BE2C (cell line): ENCODE data around the gene SLC13A3.

Experiments used
- DNase-seq: peaks from one replicate; pipeline ENCODE4 v3.0.0-alpha.2; 2020
- H3K27me3 ChIP-seq: fragments of 250-450 bp; sonication (Bioruptor Pico); 2 replicates; pipeline ENCODE4 v1.5.1; 2020; ENCODE audit warnings: mild to moderate bottlenecking
- H3K36me3 ChIP-seq: fragments of 250-450 bp; sonication (Bioruptor Pico); 2 replicates; pipeline ENCODE4 v1.5.1; 2020; ENCODE audit warnings: mild to moderate bottlenecking
- H3K4me1 ChIP-seq: fragments of 250-450 bp; sonication (Bioruptor Pico); 2 replicates; pipeline ENCODE4 v1.5.1; 2020
- H3K4me3 ChIP-seq: 2 replicates; pipeline ENCODE4 v1.5.1; 2011; ENCODE audit warnings: low read depth, low read length
- H3K9me3 ChIP-seq: fragments of 250-450 bp; sonication (Bioruptor Pico); 2 replicates; pipeline ENCODE4 v1.5.1; 2020
- CTCF ChIP-seq: IDR thresholded peaks from 2 replicates; pipeline ENCODE4 v1.5.1; 2012; ENCODE audit warnings: mild to moderate bottlenecking, low read depth, low read length

SLC13A3 gene

GRCh38 chr20:46696791-46697279 is 45.6 kb upstream of the SLC13A3 start:
- DNase-seq, result no peak
- H3K27me3 ChIP-seq, result no peaks in the 10 kb centered on the region
- no peaks in the 10 kb centered on the region for H3K36me3 ChIP-seq
- H3K4me3 ChIP-seq, result no peak overlapping the region
- no peak for TF ChIP-seq CTCF
- no peaks in the 10 kb centered on the region for H3K9me3 ChIP-seq
- H3K4me1 ChIP-seq, result no peaks in the 10 kb centered on the region

GRCh38 chr20:46695892-46696291 is 44.6 kb upstream of the SLC13A3 start:
- H3K27me3 ChIP-seq, result no peaks in the 10 kb centered on the region
- TF ChIP-seq CTCF, result no peak
- no peaks in the 10 kb centered on the region for H3K9me3 ChIP-seq
- no peaks in the 10 kb centered on the region for H3K36me3 ChIP-seq
- no peak for DNase-seq
- no peaks in the 10 kb centered on the region for H3K4me1 ChIP-seq
- H3K4me3 ChIP-seq, result no peak overlapping the region

GRCh38 chr20:46694484-46694883 is 43.2 kb upstream of the SLC13A3 start:
- no peaks in the 10 kb centered on the region for H3K36me3 ChIP-seq
- H3K4me1 ChIP-seq, result no peaks in the 10 kb centered on the region
- no peaks in the 10 kb centered on the region for H3K9me3 ChIP-seq
- H3K4me3 ChIP-seq, result no peak overlapping the region
- TF ChIP-seq CTCF, result no peak
- peaks cover 6% of the 10 kb centered on the region; the same call in 1 of the 2 replicates for H3K27me3 ChIP-seq
- DNase-seq, result no peak

- H3K4me1 ChIP-seq, result no peaks in the 10 kb centered on the region
- H3K4me3 ChIP-seq, result no peak overlapping the region
- TF ChIP-seq CTCF, result no peak
- no peaks in the 10 kb centered on the region for H3K9me3 ChIP-seq
- H3K36me3 ChIP-seq, result peaks cover 14% of the 10 kb centered on the region; the same call in 1 of the 2 replicates
- no peak for DNase-seq
- peaks cover 6% of the 10 kb centered on the region for H3K27me3 ChIP-seq
These were observed 39.9 kb upstream of the SLC13A3 start for GRCh38 chr20:46691196-46691595.

GRCh38 chr20:46690219-46691106 is 39.2 kb upstream of the SLC13A3 start:
- H3K4me3 ChIP-seq, result peak overlapping the region; percentile 82; the same call in 1 of the 2 replicates
- H3K9me3 ChIP-seq, result no peaks in the 10 kb centered on the region
- H3K4me1 ChIP-seq, result no peaks in the 10 kb centered on the region
- peaks cover 6% of the 10 kb centered on the region for H3K27me3 ChIP-seq
- H3K36me3 ChIP-seq, result peaks cover 21% of the 10 kb centered on the region
- DNase-seq, result no peak
- no peak for TF ChIP-seq CTCF

GRCh38 chr20:46689754-46690085 is 38.5 kb upstream of the SLC13A3 start:
- H3K36me3 ChIP-seq, result peaks cover 25% of the 10 kb centered on the region
- H3K4me1 ChIP-seq, result no peaks in the 10 kb centered on the region
- peaks cover 6% of the 10 kb centered on the region for H3K27me3 ChIP-seq
- H3K4me3 ChIP-seq, result peak overlapping the region; percentile 82
- TF ChIP-seq CTCF, result no peak
- H3K9me3 ChIP-seq, result no peaks in the 10 kb centered on the region
- DNase-seq, result no peak
